ENCODE measurements around the gene CCL2.

GRCh38 chr17:34306466-34306865 is 51.4 kb downstream of the CCL2 start:
- TF ChIP-seq CTCF (conservative IDR thresholded peaks at IDR 0.05; ENCODE audit: low read length) (no peak), EZH2phosphoT487 (IDR thresholded peaks at IDR 0.05; ENCODE audit: borderline replicate concordance) (no peak)
